Posterior vena cava (tissue), 2 donors: ENCODE data around the gene NIPSNAP2. TPM values are rescaled to one million over a fixed set of nuclear protein-coding genes. Genes with fewer than 3 reads are reported as not detected.
"Not testable (repeated sequence)": the region's sequence is repeated elsewhere in the genome, so short reads cannot be mapped to it uniquely, and the experiment has no call there.

Experiments used
- DNase-seq: peaks from one replicate; pipeline ENCODE4 v3.0.0-alpha.2; 2020; ENCODE audit warnings: low spot score
- intact Hi-C, 2 donors: fragments of 100-400 bp; cut with DNase I; formaldehyde crosslinking; loops; one replicate each; pipeline versions ENCODE4 v1.14.1 to v1.14.2; 2022 to 2023
- total RNA-seq, 2 donors: library from RNA; stranded (reverse); fragmentation: NEBNext Ultra II Directional; extraction: Animal tissue kit (Norgen Biotek cat#: 25700); gene quantifications; one replicate each; pipeline ENCODE4 v1.2.1, GENCODE V29; 2021
- donor health status: DM: yes; HTN: yes; CAD: no.
- donor health status: DM: yes; HTN: yes; CAD: no.

NIPSNAP2 gene
- total RNA-seq, 2 donors from 2014 or later, result 59.1 to 62.2 TPM

GRCh38 chr7:55970561-55970960 is 6.2 kb downstream of the NIPSNAP2 start:
- DNase-seq, result no peak
- intact Hi-C loops, result no loop called here

DNA sequence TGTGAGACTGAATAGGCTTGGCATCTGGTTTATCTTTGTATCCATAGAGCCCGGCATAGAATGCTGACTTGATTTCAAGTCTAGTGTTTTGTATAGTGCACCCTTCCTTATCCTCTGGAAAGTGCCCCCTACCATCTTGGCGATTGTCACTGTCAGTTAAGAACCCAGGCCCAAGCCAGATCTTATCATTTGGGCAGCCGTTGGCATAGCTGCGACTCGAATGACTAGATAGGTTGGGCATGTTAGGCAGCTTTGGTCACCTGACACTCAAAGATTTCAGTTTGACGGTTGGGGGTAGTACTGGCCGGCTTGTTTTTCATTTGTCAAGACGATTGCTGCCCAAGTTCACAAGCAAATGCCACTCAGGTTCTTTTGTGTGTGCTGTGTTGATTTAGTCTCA is 6.6 kb downstream of the NIPSNAP2 start:
- DNase-seq, result no peak
- intact Hi-C loops, result no loop called here

- DNase-seq, result no peak
- intact Hi-C loops, result no loop called here
Measured at GRCh38 chr7:55973747-55974250, 9.4 kb downstream of the NIPSNAP2 start.

DNA sequence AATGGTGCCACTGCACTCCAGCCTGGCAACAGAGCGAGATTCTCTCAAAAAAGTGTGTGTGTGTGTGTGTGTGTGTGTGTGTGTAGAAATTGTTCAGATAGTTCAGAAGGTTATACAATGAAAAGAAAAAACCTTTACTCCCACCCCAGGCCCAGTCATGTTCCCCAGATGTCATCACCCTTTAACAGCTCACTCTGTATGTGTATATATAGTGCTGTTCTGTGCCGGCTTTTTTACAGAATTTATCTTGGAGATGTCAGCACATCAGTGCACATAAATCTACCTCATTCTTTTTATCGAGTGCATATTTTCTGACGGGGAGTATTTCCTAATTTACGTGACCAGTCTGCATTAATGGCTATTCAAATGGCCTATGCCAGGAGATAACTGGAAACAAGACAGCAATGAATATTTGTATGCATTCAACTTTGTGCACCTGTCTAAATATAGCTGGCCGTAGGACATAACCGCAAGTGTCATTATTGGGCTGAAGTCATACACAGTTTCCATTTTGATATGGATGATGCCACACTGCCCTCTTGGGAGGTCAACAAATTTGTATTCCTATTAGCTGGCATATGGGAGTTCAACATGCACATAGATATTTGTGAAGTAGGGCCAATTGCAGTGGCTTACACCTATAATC is 11.7 kb downstream of the NIPSNAP2 start:
- intact Hi-C loops, result no loop called here
- no peak for DNase-seq

DNA sequence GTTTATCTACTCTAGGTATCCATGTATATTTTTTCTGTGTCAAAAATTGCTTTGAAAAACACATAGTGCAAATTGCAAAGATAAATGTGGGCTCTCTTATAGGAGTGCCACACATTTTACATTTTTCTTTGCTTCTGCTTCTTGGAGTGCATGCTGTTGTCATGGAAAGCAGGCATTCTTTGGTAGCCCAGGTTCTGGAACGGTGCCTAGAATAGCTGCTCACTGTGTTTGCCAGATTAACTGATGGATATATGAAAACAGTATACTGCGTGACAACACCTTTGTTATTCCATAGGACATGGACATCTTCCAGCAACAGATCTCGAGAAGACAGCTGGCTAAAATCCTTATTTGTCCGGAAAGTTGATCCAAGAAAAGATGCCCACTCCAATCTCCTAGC is 13.4 kb downstream of the NIPSNAP2 start:
- intact Hi-C loops, result no loop called here

GRCh38 chr7:55980266-55980665 is 15.9 kb downstream of the NIPSNAP2 start:
- intact Hi-C loops, result loop anchor here in 1 of 2 donors (5.0 kb wide), 1 partner anchor 463 kb away; no protein-coding TSS in a partner anchor

More for the DNA sequence above, 13.4 kb downstream of the NIPSNAP2 start:
- no peak for DNase-seq

DNA sequence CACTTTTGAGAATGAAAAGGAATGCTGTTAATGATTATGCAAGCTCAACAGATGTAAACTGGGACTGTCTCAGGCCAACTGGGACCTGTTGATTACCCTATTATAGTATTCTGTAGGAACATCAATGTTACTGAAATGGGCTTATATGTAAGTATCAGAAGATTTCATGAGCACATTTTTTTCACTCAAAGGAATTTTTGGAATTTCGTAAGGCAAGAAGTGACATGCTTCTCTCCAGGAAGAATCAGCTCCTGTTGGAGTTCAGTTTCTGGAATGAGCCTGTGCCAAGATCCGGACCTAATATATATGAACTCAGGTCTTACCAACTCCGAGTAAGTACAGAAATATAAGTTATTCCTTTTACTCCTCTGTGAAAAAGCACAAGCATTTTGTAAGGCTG is 19.2 kb downstream of the NIPSNAP2 start:
- DNase-seq, result no peak
- intact Hi-C loops, result loop anchor here in 1 of 2 donors (5.0 kb wide), 1 partner anchor 466 kb away; no protein-coding TSS in a partner anchor

More at GRCh38 chr7:55980266-55980665, 15.9 kb downstream of the NIPSNAP2 start:
- no peak for DNase-seq

DNA sequence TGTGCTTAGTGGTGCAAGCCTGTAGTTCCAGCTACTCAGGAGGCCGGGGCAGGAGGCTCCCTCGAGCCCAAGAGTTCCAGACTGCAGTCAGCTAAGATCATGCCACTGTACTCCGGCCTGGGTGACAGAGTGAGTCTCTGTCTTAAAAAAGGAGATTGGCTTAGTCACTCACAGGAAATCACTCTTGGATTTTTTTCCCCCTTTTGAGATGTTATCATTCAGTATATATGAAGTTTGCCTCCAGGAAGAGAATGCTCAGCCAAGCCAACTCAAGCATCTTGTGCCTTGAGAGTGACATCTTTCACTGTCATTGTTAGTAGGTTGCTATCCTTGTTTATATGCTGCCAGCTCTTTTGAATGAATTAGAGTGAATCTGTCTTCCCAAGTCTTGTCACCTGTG is 28.0 kb downstream of the NIPSNAP2 start:
- intact Hi-C loops, result no loop called here
- no peak for DNase-seq

DNA sequence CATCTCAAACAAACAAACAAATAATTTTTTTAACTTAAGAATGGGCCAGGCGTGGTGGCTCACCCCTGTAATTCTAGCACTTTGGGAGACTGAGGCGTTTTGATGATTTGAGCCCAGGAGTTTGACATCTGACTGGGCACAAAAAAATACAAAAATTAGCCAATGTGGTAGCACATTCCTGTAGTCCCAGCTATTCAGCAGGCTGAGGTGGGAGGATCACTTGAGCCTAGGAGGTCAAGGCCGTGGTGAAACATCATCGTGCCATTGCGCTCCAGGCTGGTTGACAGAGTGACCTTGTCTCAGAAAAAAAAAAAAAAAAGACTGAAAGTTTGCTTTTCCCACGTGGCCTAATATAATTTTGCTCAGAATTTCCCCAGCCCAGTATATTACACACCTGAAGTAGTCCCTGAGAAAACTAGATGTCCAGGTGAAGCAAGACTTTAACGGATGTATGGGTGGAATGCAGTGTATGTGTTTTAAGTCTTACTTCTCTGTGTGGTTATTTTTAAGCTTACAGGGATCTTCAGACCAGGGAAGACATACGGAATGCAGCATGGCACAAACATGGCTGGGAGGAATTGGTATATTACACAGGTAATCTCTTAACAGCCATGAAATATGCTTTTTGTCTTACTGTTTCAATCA is 32.6 kb downstream of the NIPSNAP2 start:
- intact Hi-C loops, result no loop called here
- no peak for DNase-seq

GRCh38 chr7:56003749-56004148 is 39.4 kb downstream of the NIPSNAP2 start:
- intact Hi-C loops, result loop anchor here (5.0 kb wide), 2 partner anchors 69 to 74 kb away; no protein-coding TSS in a partner anchor
- no peak for DNase-seq

DNA sequence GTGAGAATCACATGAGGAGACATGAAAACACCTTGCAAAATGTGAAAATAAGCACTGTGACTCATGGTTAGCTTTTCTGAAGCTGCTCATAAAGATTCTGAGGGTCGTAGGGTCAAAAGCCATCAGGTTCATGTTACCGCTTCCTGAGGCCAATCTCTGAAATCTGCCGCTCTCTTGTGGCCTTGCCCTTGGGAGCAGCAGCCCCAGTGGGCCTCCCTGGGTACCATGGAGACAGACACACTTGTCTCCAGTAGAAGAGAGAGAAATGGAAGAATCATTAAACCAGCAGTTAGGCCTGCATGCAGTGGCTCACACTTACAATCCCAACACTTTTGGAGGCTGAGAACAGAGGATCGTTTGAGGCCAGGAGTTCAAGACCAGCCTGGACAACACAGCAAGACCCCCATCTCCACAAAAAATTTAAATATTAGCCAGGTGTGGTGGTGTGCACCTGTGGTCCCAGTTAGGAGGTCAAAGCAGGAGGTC is 42.8 kb downstream of the NIPSNAP2 start:
- intact Hi-C loops, result no loop called here
- peak; percentile 24 for DNase-seq

DNA sequence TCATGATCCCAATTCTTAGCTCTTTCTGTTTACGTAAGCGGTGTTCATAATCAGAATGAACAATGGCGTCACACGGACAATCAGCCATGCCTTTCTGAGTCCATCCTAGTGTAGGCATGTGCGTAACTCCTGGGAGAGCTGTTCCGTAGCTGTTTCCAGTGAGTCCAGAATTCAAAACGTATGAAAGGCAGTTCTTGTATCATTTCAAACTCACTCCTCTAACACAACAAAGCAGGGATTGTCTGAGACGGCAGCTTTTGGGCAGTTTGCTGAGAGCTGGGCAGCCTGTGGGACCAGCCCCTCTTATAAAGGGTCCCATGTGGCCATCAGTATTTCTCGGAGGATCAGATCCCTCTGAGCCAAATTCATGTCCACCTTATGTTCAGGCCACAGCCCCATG is 43.5 kb downstream of the NIPSNAP2 start:
- DNase-seq, result no peak
- intact Hi-C loops, result no loop called here

DNA sequence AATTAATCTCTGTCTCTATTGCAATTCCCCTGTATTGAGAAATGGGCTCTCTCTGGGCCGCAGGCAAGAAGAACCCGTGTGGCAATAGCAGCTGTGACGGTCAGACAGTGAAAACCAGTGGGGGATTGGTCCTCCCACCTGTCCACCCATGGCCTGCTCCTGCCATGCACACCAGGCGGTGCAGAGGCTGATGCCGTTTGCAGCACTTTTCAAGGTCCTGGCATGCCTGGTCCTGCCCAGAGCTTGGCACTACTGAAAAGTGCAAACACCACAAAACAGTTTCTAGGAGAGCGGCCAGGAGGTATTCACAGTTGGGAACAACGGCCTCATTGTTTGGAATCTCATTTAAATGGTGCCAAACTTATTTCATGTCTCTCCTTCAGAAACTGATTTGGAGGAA is 45.3 kb downstream of the NIPSNAP2 start:
- intact Hi-C loops, result loop anchor here in 1 of 2 donors (2.0 kb wide), 1 partner anchor 55 kb away; the partner anchor contains the start of gene SUMF2
- peak; percentile 15 for DNase-seq

- DNase-seq, intact Hi-C loops: not testable (repeated sequence)
Measured at GRCh38 chr7:56017015-56017414, 52.6 kb downstream of the NIPSNAP2 start.

DNA sequence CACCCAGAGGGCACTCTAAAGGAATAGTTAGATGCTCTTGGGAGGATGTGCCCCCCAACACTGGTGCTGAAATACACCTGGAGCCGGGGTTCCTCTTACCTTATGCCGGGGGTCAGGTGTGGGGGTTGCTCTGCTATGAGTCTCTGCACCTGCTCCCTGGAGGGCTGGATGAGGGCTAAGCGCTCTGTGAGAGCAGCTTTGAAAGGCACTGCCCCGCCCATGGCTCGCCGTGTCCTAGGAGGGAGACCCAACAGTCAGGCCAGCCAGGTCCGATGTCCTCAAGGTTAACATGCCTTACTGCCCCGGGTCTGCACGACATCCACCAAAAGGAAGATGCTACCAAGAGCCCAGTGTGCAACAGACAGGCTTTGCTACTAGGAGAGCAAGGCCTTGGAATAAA is 55.1 kb downstream of the NIPSNAP2 start:
- DNase-seq, result no peak
- intact Hi-C loops, result no loop called here

GRCh38 chr7:56023500-56023899 is 59.1 kb downstream of the NIPSNAP2 start:
- intact Hi-C loops, result no loop called here

DNA sequence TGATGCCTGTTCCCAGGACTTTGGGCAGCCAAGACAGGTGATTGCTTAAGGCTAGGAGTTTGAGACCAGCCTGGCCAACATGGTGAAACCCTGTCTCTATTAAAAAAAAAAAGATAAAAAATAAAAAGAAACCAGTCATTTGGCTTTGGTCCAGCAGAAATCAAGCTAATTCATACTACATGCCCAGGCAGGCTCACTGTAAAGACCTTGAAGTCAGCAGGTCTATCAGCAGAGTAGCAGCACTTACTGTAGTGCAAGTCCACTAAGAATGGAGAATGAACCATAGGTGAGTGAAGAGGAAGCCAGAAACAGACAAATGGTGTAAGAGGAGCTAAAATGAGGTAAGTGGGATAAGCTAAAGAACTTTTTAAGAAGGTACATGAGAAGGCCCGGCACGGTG is 62.2 kb downstream of the NIPSNAP2 start:
- intact Hi-C loops, result no loop called here
- DNase-seq, result no peak

More at GRCh38 chr7:56023500-56023899, 59.1 kb downstream of the NIPSNAP2 start:
- DNase-seq, result no peak

- no peak for DNase-seq
- intact Hi-C loops, result no loop called here
Measured at GRCh38 chr7:56028942-56029630, 64.7 kb downstream of the NIPSNAP2 start.

GRCh38 chr7:56030340-56030739 is 66.0 kb downstream of the NIPSNAP2 start:
- peak; percentile 45 for DNase-seq
- intact Hi-C loops, result no loop called here

DNA sequence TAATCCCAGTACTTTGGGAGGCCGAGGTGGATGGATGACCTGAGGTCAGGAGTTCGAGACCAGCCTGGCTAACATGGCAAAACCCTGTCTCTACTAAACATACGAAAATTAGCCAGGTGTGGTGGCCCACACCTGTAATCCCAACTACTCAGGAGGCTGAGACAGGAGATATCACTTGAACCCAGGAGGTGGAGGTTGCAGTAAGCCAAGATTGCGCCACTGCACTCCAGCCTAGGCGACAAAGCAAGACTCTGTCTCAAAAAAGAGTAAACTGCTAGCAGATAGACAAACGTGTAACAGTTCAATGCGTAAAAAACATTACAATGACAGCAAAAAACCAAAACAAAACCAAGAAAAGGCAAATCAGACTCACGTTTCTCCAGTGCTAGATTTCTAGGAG is 67.2 kb downstream of the NIPSNAP2 start:
- DNase-seq, result peak; percentile 5

More for the DNA sequence above, 67.2 kb downstream of the NIPSNAP2 start:
- intact Hi-C loops, result not testable (repeated sequence)
